Suprapubic skin (tissue), 4 donors: ENCODE results near the gene MRC2.

ENCODE experiments used
- EP300 ChIP-seq: sonication (generic); formaldehyde crosslinking; IDR thresholded peaks from one replicate; pipeline ENCODE4 v1.6.1; 2017; ENCODE audit warnings: antibody characterized with exemption
- POLR2A ChIP-seq, 2 donors: fragments of 450-650 bp; IDR thresholded peaks; one replicate each; pipeline ENCODE4 v1.6.1; 2017; ENCODE audit warnings: antibody characterized with exemption in 2 of 2, mild to moderate bottlenecking in 2 of 2, moderate library complexity in 2 of 2
- POLR2AphosphoS5 ChIP-seq, 3 donors: sonication (generic); formaldehyde crosslinking; IDR thresholded peaks; one replicate each; pipeline ENCODE4 v1.6.1; 2017; ENCODE audit warnings: antibody characterized with exemption in 3 of 3
- TF ChIP-seq, protein P1 (sequence below), 2 donors: fragments of 200-600 bp in 1 of 2; fragments of 450-650 bp in 1 of 2; sonication (generic) in 1 of 2; IDR thresholded peaks; one replicate each; pipeline ENCODE4 v1.5.1; 2016 to 2019; ENCODE audit warnings: antibody characterized with exemption in 2 of 2, mild to moderate bottlenecking in 1 of 2, moderate library complexity in 1 of 2

DNA sequence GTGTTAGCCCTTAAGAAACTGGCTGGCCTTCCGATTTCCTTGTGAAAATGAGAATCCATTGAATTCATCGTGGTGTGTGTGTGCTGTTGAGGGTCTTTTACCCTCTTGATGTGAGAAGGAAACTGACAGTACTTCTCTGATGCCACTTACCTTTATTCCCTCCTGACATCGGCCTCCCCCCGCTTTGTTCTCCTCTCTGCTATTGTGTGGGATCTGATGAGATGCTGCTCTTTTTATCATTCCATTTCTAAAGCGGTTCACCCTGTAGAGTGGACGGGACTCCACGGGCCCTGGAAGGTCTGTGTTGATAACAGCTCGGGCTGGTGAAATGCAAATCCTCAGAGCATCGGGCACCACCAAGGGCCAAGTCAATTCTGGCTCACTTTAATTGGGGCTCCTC, 110.8 kb downstream of the MRC2 start:
- TF ChIP-seq, protein P1, sequence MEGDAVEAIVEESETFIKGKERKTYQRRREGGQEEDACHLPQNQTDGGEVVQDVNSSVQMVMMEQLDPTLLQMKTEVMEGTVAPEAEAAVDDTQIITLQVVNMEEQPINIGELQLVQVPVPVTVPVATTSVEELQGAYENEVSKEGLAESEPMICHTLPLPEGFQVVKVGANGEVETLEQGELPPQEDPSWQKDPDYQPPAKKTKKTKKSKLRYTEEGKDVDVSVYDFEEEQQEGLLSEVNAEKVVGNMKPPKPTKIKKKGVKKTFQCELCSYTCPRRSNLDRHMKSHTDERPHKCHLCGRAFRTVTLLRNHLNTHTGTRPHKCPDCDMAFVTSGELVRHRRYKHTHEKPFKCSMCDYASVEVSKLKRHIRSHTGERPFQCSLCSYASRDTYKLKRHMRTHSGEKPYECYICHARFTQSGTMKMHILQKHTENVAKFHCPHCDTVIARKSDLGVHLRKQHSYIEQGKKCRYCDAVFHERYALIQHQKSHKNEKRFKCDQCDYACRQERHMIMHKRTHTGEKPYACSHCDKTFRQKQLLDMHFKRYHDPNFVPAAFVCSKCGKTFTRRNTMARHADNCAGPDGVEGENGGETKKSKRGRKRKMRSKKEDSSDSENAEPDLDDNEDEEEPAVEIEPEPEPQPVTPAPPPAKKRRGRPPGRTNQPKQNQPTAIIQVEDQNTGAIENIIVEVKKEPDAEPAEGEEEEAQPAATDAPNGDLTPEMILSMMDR (IDR thresholded peaks at IDR 0.05) = no peak
- TF ChIP-seq POLR2A (IDR thresholded peaks at IDR 0.05) (no peak), POLR2AphosphoS5 (IDR thresholded peaks at IDR 0.05) (no peak), EP300 (no peak)
